GM21529 (cell line): ENCODE data around the gene LIPC.

ENCODE experiments used
- ATAC-seq: cut with Tn5 transposase; IDR thresholded peaks from one replicate; pipeline ENCODE4 v1.9.1; 2021; ENCODE audit not compliant: unreplicated experiment

The LIPC gene

GRCh38 chr15:58405865-58406264 is 25.9 kb upstream of the LIPC start:
- ATAC-seq, result no peak

GRCh38 chr15:58406811-58407210 is 25.0 kb upstream of the LIPC start:
- no peak for ATAC-seq

- no peak for ATAC-seq
Observed at GRCh38 chr15:58407236-58407775, 24.5 kb upstream of the LIPC start.

- no peak for ATAC-seq
Observed at GRCh38 chr15:58407778-58408177, 24.0 kb upstream of the LIPC start.

GRCh38 chr15:58409861-58410260 is 21.9 kb upstream of the LIPC start:
- no peak for ATAC-seq

GRCh38 chr15:58410353-58410752 is 21.4 kb upstream of the LIPC start:
- no peak for ATAC-seq

- no peak for ATAC-seq
Observed at GRCh38 chr15:58413253-58413652, 18.5 kb upstream of the LIPC start.

GRCh38 chr15:58415636-58416035 is 16.2 kb upstream of the LIPC start:
- ATAC-seq, result no peak

GRCh38 chr15:58416963-58417362 is 14.8 kb upstream of the LIPC start:
- no peak for ATAC-seq

GRCh38 chr15:58418135-58418534 is 13.7 kb upstream of the LIPC start:
- no peak for ATAC-seq

GRCh38 chr15:58419803-58420524 is 11.8 kb upstream of the LIPC start:
- ATAC-seq, result no peak

GRCh38 chr15:58420579-58421043 is 11.2 kb upstream of the LIPC start:
- ATAC-seq, result no peak

- ATAC-seq, result no peak
Observed at GRCh38 chr15:58423205-58423604, 8.6 kb upstream of the LIPC start.

GRCh38 chr15:58423831-58424608 is 7.8 kb upstream of the LIPC start:
- no peak for ATAC-seq

- ATAC-seq, result no peak
Observed at GRCh38 chr15:58424722-58425121, 7.1 kb upstream of the LIPC start.

GRCh38 chr15:58425185-58425584 is 6.6 kb upstream of the LIPC start:
- no peak for ATAC-seq

- no peak for ATAC-seq
Observed at GRCh38 chr15:58425834-58426233, 6.0 kb upstream of the LIPC start.

- ATAC-seq, result no peak
Observed at GRCh38 chr15:58426501-58426900, 5.3 kb upstream of the LIPC start.

- ATAC-seq, result no peak
Observed at GRCh38 chr15:58427987-58428386, 3.8 kb upstream of the LIPC start.

- no peak for ATAC-seq
Observed at GRCh38 chr15:58430224-58430787, 1.5 kb upstream of the LIPC start.

- no peak for ATAC-seq
Observed at GRCh38 chr15:58432401-58432800, 610 bp downstream of the LIPC start.
